Neuronal stem cell (in vitro differentiated cells): Measurements from ENCODE around the gene EMB.
"Not testable (repeated sequence)": the region's sequence is repeated elsewhere in the genome, so short reads cannot be mapped to it uniquely, and the experiment has no call there.

Experiments used
- DNase-seq: peaks from one replicate; pipeline ENCODE4 v3.0.0-alpha.2; 2013; ENCODE audit warnings: low spot score
- H2AFZ ChIP-seq: one replicate; pipeline ENCODE4 v1.6.1; 2013; ENCODE audit warnings: mild to moderate bottlenecking, low read length, inconsistent platforms
- H2AK5ac ChIP-seq: 2 replicates; pipeline ENCODE4 v1.6.1; 2013; ENCODE audit warnings: low read depth, mild to moderate bottlenecking, inconsistent platforms, low read length, moderate library complexity, mixed read lengths
- H2BK120ac ChIP-seq: 2 replicates; pipeline ENCODE4 v1.6.1; 2013; ENCODE audit warnings: low read depth, mild to moderate bottlenecking, inconsistent platforms, low read length, moderate library complexity, mixed read lengths
- H2BK12ac ChIP-seq: one replicate; pipeline ENCODE4 v1.6.1; 2013; ENCODE audit warnings: low read length, inconsistent platforms
- H2BK15ac ChIP-seq: 2 replicates; pipeline ENCODE4 v1.6.1; 2013; ENCODE audit warnings: mild to moderate bottlenecking, low read length, inconsistent platforms, mixed read lengths
- H2BK5ac ChIP-seq: one replicate; pipeline ENCODE4 v1.6.1; 2013; ENCODE audit warnings: inconsistent platforms, mild to moderate bottlenecking, low read length, moderate library complexity
- H3K14ac ChIP-seq: one replicate; pipeline ENCODE4 v1.6.1; 2013; ENCODE audit warnings: low read length, inconsistent platforms
- H3K18ac ChIP-seq: 2 replicates; pipeline ENCODE4 v1.6.1; 2013; ENCODE audit warnings: low read length, inconsistent platforms
- H3K23ac ChIP-seq: 2 replicates; pipeline ENCODE4 v1.6.1; 2013; ENCODE audit warnings: low read depth, mild to moderate bottlenecking, mixed read lengths, low read length, inconsistent platforms; ENCODE audit not compliant: poor library complexity
- H3K27ac ChIP-seq: replicated peaks from 3 replicates; pipeline ENCODE4 v1.5.1; 2013; ENCODE audit warnings: low read length, inconsistent platforms
- H3K27me3 ChIP-seq, 3 experiments: 2 replicates each; pipeline ENCODE4 v1.6.1; 2013; ENCODE audit warnings: low read length in 3 of 3, mild to moderate bottlenecking in 2 of 3, inconsistent platforms in 1 of 3, low read depth in 1 of 3, mixed read lengths in 1 of 3, moderate library complexity in 1 of 3; ENCODE audit not compliant: control insufficient read depth in 3 of 3, insufficient read depth in 3 of 3
- H3K36me3 ChIP-seq, 2 donors: replicated peaks in 1 of 2; 2 replicates each; pipeline ENCODE4 v1.6.1; 2013; ENCODE audit warnings: low read length in 2 of 2; ENCODE audit not compliant: control insufficient read depth in 2 of 2, insufficient read depth in 2 of 2
- H3K4ac ChIP-seq: 2 replicates; pipeline ENCODE4 v1.6.1; 2013; ENCODE audit warnings: inconsistent platforms, mild to moderate bottlenecking, low read length, moderate library complexity
- H3K4me1 ChIP-seq, 2 donors: 1 replicate in 1 of 2; 2 replicates in 1 of 2; pipeline ENCODE4 v1.6.1; 2013; ENCODE audit warnings: low read length in 2 of 2, low read depth in 1 of 2; ENCODE audit not compliant: control insufficient read depth in 2 of 2, insufficient read depth in 1 of 2
- H3K4me2 ChIP-seq: one replicate; pipeline ENCODE4 v1.6.1; 2013; ENCODE audit warnings: mild to moderate bottlenecking, low read length, inconsistent platforms; ENCODE audit not compliant: insufficient read depth, poor library complexity, severe bottlenecking
- H3K4me3 ChIP-seq, 2 donors: 2 replicates each; pipeline ENCODE4 v1.5.1; 2013; ENCODE audit warnings: low read length in 2 of 2, mild to moderate bottlenecking in 2 of 2, inconsistent platforms in 1 of 2, moderate library complexity in 1 of 2
- H3K79me1 ChIP-seq: one replicate; pipeline ENCODE4 v1.6.1; 2013; ENCODE audit warnings: low read depth, mild to moderate bottlenecking, inconsistent platforms, low read length, moderate library complexity
- H3K9ac ChIP-seq: one replicate; pipeline ENCODE4 v1.6.1; 2013; ENCODE audit warnings: mild to moderate bottlenecking, low read depth, low read length, inconsistent platforms; ENCODE audit not compliant: poor library complexity
- H3K9me3 ChIP-seq, 2 donors: replicated peaks in 1 of 2; 2 replicates each; pipeline versions ENCODE3 to v1.6.1; 2013; ENCODE audit warnings: low read length in 2 of 2, mild to moderate bottlenecking in 2 of 2, inconsistent platforms in 1 of 2, low read depth in 1 of 2, mixed read lengths in 1 of 2, moderate library complexity in 1 of 2; ENCODE audit not compliant: control insufficient read depth in 2 of 2, insufficient read depth in 1 of 2
- H4K8ac ChIP-seq: one replicate; pipeline ENCODE4 v1.6.1; 2013; ENCODE audit warnings: low read depth, mild to moderate bottlenecking, inconsistent platforms, low read length, moderate library complexity
- H4K91ac ChIP-seq: one replicate; pipeline ENCODE4 v1.6.1; 2013; ENCODE audit warnings: low read length, low read depth, mild to moderate bottlenecking, inconsistent platforms; ENCODE audit not compliant: poor library complexity
- WGBS, 2 donors: extraction: QIAGEN DNeasy Blood & Tissue Kit; methylation state at CpG; one replicate each; pipeline ENCODE4 v1.1.7; 2013; ENCODE audit warnings: missing lambda C conversion rate in 2 of 2, mixed read lengths in 1 of 2; ENCODE audit not compliant: insufficient read length in 2 of 2, insufficient replicate concordance in 1 of 2; ENCODE audit errors: extremely low coverage in 2 of 2; 5-methylcytosine and 5-hydroxymethylcytosine counted together

EMB gene

GRCh38 chr5:50415912-50416311 is 25.2 kb downstream of the EMB start:
- Histone ChIP-seq H3K36me3 (no peaks in the 10 kb centered on the region), H3K9me3 (no peaks in the 10 kb centered on the region), H2BK120ac (no peak overlapping the region), H2BK15ac (no peak overlapping the region), H3K27ac (no peak overlapping the region), H4K91ac (no peak overlapping the region), H4K8ac (no peak overlapping the region), H3K27me3 (no peaks in the 10 kb centered on the region), H3K23ac (no peak overlapping the region), H3K9ac (no peak overlapping the region), H3K79me1 (no peaks in the 10 kb centered on the region), H3K4me2 (no peak overlapping the region), H2BK5ac (no peak overlapping the region), H3K4me3 (no peak overlapping the region), H3K4ac (no peak overlapping the region), H2AFZ (no peak overlapping the region), H3K4me1 (no peaks in the 10 kb centered on the region), H3K18ac (no peak overlapping the region), H2AK5ac (no peak overlapping the region), H3K14ac (no peak overlapping the region), H2BK12ac (no peak overlapping the region)
- DNase-seq: no peak
- WGBS, 2 donors: no CpG with 5 or more reads among the region's 4 CpGs

- H3K9ac ChIP-seq, H2BK5ac ChIP-seq, H3K27ac ChIP-seq: not testable (repeated sequence)
Measured at GRCh38 chr5:50410932-50411331, 30.2 kb downstream of the EMB start.

GRCh38 chr5:50406877-50407276 is 34.2 kb downstream of the EMB start:
- no peak overlapping the region for H3K9ac ChIP-seq
- H3K14ac ChIP-seq: no peak overlapping the region
- H3K18ac ChIP-seq: no peak overlapping the region
- H2BK15ac ChIP-seq: no peak overlapping the region
- H3K36me3 ChIP-seq: no peaks in the 10 kb centered on the region
- no peak overlapping the region for H2AFZ ChIP-seq
- no peak overlapping the region for H2BK12ac ChIP-seq
- no peaks in the 10 kb centered on the region for H3K4me1 ChIP-seq
- H4K91ac ChIP-seq: no peak overlapping the region
- H2AK5ac ChIP-seq: no peak overlapping the region
- no peak overlapping the region for H4K8ac ChIP-seq
- H3K27ac ChIP-seq: no peak overlapping the region
- H2BK120ac ChIP-seq: no peak overlapping the region
- no peak overlapping the region for H2BK5ac ChIP-seq
- H3K4me3 ChIP-seq: no peak overlapping the region
- no CpG with 5 or more reads among the region's 1 CpG for WGBS, 2 donors
- no peak for DNase-seq
- H3K4me2 ChIP-seq: no peak overlapping the region
- no peak overlapping the region for H3K4ac ChIP-seq
- no peaks in the 10 kb centered on the region for H3K79me1 ChIP-seq
- no peak overlapping the region for H3K23ac ChIP-seq
- no peaks in the 10 kb centered on the region for H3K27me3 ChIP-seq
- H3K9me3 ChIP-seq: no peaks in the 10 kb centered on the region

More at GRCh38 chr5:50410932-50411331, 30.2 kb downstream of the EMB start:
- H3K36me3 ChIP-seq, H2BK15ac ChIP-seq, H3K27me3 ChIP-seq, H4K8ac ChIP-seq, H3K23ac ChIP-seq, H3K4ac ChIP-seq, H3K18ac ChIP-seq, H3K4me1 ChIP-seq, H2BK120ac ChIP-seq, H3K4me3 ChIP-seq, H2AK5ac ChIP-seq, H2BK12ac ChIP-seq, H3K14ac ChIP-seq, H3K9me3 ChIP-seq, H3K79me1 ChIP-seq, H2AFZ ChIP-seq, DNase-seq, H3K4me2 ChIP-seq, H4K91ac ChIP-seq: not testable (repeated sequence)

GRCh38 chr5:50401336-50401735 is 39.8 kb downstream of the EMB start:
- no CpG with 5 or more reads among the region's 3 CpGs for WGBS, 2 donors
- no peak overlapping the region for H3K14ac ChIP-seq
- no peak overlapping the region for H2BK120ac ChIP-seq
- no peak overlapping the region for H3K4me3 ChIP-seq
- no peak overlapping the region for H3K9ac ChIP-seq
- no peaks in the 10 kb centered on the region for H3K9me3 ChIP-seq
- no peak overlapping the region for H3K18ac ChIP-seq
- H2AK5ac ChIP-seq: no peak overlapping the region
- H2BK12ac ChIP-seq: no peak overlapping the region
- H3K23ac ChIP-seq: no peak overlapping the region
- H4K91ac ChIP-seq: no peak overlapping the region
- no peaks in the 10 kb centered on the region for H3K36me3 ChIP-seq
- no peak overlapping the region for H3K4ac ChIP-seq
- no peak overlapping the region for H3K4me2 ChIP-seq
- no peak for DNase-seq
- no peaks in the 10 kb centered on the region for H3K27me3 ChIP-seq
- H3K4me1 ChIP-seq: no peaks in the 10 kb centered on the region
- no peak overlapping the region for H2BK15ac ChIP-seq
- H3K27ac ChIP-seq: no peak overlapping the region
- H4K8ac ChIP-seq: no peak overlapping the region
- H2BK5ac ChIP-seq: no peak overlapping the region
- H2AFZ ChIP-seq: no peak overlapping the region
- H3K79me1 ChIP-seq: no peaks in the 10 kb centered on the region
